Skeletal muscle satellite cell (primary cell): Measurements from ENCODE around the gene CD276.

Experiments used
- H3K27me3 ChIP-seq: 2 replicates; pipeline ENCODE4 v1.7.0; 2013; ENCODE audit warnings: low read length; ENCODE audit not compliant: control insufficient read depth, insufficient read depth
- H3K36me3 ChIP-seq: 2 replicates; pipeline ENCODE4 v1.7.0; 2013; ENCODE audit warnings: mild to moderate bottlenecking, control low read depth, low read length; ENCODE audit not compliant: insufficient read depth
- H3K4me1 ChIP-seq: 2 replicates; pipeline ENCODE4 v1.7.0; 2013; ENCODE audit warnings: low read length; ENCODE audit not compliant: control insufficient read depth, insufficient read depth
- H3K4me2 ChIP-seq: 2 replicates; pipeline ENCODE4 v1.7.0; 2013; ENCODE audit warnings: mild to moderate bottlenecking, low read length
- H3K4me3 ChIP-seq: 2 replicates; pipeline ENCODE4 v1.7.0; 2013; ENCODE audit warnings: low read length
- H3K9ac ChIP-seq: 2 replicates; pipeline ENCODE4 v1.7.0; 2013; ENCODE audit warnings: mild to moderate bottlenecking, low read depth, low read length, moderate library complexity
- H3K9me3 ChIP-seq: replicated peaks from 2 replicates; pipeline ENCODE4 v1.7.0; 2013; ENCODE audit warnings: mild to moderate bottlenecking, control low read depth, low read length

CD276 gene

GRCh38 chr15:73740152-73741048, 56.2 kb downstream of the CD276 start:
- Histone ChIP-seq H3K9me3 (no peaks in the 10 kb centered on the region), H3K4me2 (no peak overlapping the region), H3K27me3 (peaks cover 25% of the 10 kb centered on the region), H3K4me3 (no peak overlapping the region), H3K36me3 (no peaks in the 10 kb centered on the region), H3K4me1 (no peaks in the 10 kb centered on the region), H3K9ac (no peak overlapping the region)

DNA sequence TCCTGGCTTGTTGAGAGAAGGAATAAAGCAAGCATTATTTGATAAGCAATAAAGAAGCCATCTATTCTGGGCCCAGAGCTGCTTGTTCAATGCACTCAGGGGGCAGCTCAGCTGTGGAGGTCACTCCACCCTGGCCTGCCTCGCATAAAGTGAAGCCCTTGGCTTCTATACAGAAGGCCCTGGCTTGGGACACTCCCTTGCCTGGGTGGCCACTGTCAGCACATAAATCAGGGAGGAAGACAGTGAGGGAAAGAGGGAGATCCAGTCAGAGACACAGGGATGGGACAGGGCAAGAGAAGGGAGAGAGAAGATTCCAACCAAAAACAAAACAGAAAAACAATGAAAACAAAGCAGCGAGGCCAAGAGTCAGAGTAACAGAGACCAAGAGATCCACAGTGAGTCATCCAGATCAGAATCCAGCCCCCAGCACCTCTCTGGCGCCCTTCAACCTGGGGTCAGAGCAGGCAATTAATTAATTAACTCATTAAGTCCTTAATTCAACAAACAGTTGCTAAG, 57.2 kb downstream of the CD276 start:
- Histone ChIP-seq H3K9ac (no peak overlapping the region), H3K27me3 (peaks cover 23% of the 10 kb centered on the region), H3K4me3 (no peak overlapping the region), H3K4me2 (no peak overlapping the region), H3K36me3 (no peaks in the 10 kb centered on the region), H3K9me3 (no peaks in the 10 kb centered on the region), H3K4me1 (no peaks in the 10 kb centered on the region)

DNA sequence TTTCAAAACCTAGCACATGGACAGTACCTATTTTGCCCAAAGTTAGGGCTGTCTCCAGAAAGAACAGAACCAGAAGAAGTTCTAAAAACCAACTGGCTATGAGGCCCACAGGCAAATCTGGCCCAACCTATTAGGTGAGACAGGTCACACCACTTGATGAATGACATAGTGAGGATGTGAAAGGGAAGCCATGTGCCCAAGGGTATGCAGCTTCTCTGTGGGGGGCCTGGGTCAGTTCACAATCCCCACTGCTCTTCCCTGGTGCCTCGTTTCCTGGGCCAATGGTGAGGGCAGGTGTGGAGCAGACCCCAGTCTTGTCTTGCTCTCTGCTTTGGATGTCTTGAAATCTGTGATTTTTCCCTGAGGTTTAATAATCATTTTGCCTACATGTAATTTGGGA, 60.1 kb downstream of the CD276 start:
- Histone ChIP-seq H3K9ac (no peak overlapping the region), H3K4me1 (peaks cover 2% of the 10 kb centered on the region), H3K27me3 (peaks cover 36% of the 10 kb centered on the region), H3K4me3 (no peak overlapping the region), H3K4me2 (no peak overlapping the region), H3K36me3 (no peaks in the 10 kb centered on the region), H3K9me3 (no peaks in the 10 kb centered on the region)

- H3K4me3 ChIP-seq: no peak overlapping the region
- H3K9ac ChIP-seq: no peak overlapping the region
- H3K4me2 ChIP-seq: no peak overlapping the region
- H3K36me3 ChIP-seq: no peaks in the 10 kb centered on the region
- peaks cover 2% of the 10 kb centered on the region for H3K4me1 ChIP-seq
- H3K27me3 ChIP-seq: peaks cover 44% of the 10 kb centered on the region
- no peaks in the 10 kb centered on the region for H3K9me3 ChIP-seq
Observed at GRCh38 chr15:73745073-73745472, 60.9 kb downstream of the CD276 start.

DNA sequence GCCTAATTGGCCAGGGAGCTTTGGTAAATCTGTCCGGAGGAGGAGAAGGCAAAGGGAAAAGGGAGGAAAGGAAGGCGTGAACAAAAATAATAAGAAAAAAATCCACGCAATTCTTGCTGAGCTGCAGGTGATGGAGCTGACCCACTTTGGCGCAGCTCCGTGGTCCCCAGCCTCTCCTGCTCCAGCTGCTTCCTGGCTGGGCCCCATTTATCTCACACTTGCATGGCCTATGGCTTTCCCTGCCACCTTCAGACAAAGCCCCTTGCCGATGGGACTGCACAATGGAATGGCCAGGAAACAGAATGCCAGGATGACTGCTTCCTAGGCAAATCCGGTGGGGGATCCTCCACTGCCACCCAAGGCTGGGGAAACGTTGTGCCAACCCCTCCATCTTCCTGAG, 62.1 kb downstream of the CD276 start:
- no peaks in the 10 kb centered on the region for H3K36me3 ChIP-seq
- peaks cover 55% of the 10 kb centered on the region for H3K27me3 ChIP-seq
- H3K4me1 ChIP-seq: peaks cover 2% of the 10 kb centered on the region
- H3K4me3 ChIP-seq: no peak overlapping the region
- no peak overlapping the region for H3K4me2 ChIP-seq
- no peak overlapping the region for H3K9ac ChIP-seq
- H3K9me3 ChIP-seq: no peaks in the 10 kb centered on the region

DNA sequence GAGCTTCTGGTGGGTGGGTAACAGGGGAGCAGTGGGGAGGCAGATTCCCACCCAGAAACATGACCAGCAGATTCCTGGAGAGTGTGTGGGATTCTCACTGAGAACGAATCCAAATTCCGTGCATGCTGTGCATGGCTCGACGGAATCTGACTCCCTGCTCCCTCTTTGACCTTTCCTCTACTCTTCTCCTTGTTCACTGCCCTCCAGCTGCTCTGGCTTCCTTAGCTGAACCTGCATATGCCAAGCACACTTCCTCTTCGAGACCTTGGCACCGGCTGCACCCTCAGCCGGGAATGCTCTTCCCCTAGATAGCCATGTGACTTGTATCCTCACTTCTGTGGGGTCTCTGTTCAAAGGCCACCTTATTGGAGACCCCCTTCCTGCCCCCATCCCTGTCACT, 62.7 kb downstream of the CD276 start:
- Histone ChIP-seq H3K36me3 (no peaks in the 10 kb centered on the region), H3K4me1 (peaks cover 2% of the 10 kb centered on the region), H3K27me3 (peaks cover 59% of the 10 kb centered on the region), H3K9me3 (no peaks in the 10 kb centered on the region), H3K4me3 (no peak overlapping the region), H3K9ac (no peak overlapping the region), H3K4me2 (no peak overlapping the region)

DNA sequence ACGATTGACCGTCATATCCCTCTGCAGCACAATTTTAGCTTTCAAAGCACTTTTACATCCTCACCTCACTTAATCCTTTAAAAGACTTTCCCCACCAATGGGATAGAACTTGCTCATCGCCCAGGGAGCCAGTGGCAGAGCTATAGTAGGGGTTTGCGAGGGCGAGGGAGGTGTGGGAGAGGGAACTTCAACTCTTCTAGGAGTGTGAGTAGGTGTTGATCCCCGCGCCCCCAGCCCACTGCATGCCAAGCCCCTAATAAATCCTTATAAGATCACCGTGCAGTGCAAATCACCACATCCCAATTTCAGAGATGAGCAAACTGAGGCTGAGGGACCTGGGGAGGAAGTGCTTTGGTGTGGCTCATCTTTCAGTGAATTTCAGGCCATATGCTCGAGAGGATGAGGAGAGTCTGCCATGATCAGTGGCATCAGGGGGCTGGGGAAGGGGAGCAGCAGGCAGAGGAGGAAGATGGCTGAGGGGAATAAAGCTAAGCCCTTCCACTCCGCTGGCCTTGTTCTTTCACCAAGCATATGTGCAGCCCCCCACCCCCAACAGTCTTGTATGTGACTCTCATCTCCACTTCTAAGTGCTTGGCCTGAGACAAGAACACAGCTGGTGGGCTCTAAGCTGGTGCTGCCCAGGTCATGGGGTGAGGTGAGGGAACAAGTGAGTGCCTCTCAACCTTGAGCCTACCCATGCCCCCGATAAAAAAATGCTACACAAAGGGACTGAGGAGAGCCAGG, 63.8 kb downstream of the CD276 start:
- H3K27me3 ChIP-seq: peaks cover 59% of the 10 kb centered on the region
- H3K4me1 ChIP-seq: peaks cover 2% of the 10 kb centered on the region
- no peaks in the 10 kb centered on the region for H3K9me3 ChIP-seq
- no peak overlapping the region for H3K4me2 ChIP-seq
- no peaks in the 10 kb centered on the region for H3K36me3 ChIP-seq
- no peak overlapping the region for H3K9ac ChIP-seq
- H3K4me3 ChIP-seq: no peak overlapping the region

DNA sequence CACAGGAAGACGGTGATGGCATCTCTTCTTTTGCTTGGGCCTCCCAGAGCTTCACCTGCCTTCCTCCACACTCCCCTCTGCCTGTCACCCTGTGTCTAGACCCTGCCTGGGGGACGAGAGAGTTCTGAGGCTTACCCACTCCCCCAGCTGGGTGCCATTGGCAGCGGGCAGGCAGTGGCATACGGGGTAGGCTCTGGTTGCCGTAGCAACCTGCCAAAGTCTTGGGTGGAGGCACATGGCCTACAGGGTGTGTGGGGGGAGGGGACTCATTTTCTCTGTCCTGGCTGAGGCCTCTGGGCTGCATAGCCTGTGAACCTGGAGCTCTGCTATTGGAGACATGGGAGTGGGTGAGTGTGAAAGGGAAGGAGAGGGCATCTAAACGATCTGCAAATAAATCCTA, 64.5 kb downstream of the CD276 start:
- Histone ChIP-seq H3K27me3 (peaks cover 63% of the 10 kb centered on the region), H3K4me3 (no peak overlapping the region), H3K9ac (no peak overlapping the region), H3K4me1 (peaks cover 2% of the 10 kb centered on the region), H3K4me2 (no peak overlapping the region), H3K9me3 (no peaks in the 10 kb centered on the region), H3K36me3 (no peaks in the 10 kb centered on the region)

DNA sequence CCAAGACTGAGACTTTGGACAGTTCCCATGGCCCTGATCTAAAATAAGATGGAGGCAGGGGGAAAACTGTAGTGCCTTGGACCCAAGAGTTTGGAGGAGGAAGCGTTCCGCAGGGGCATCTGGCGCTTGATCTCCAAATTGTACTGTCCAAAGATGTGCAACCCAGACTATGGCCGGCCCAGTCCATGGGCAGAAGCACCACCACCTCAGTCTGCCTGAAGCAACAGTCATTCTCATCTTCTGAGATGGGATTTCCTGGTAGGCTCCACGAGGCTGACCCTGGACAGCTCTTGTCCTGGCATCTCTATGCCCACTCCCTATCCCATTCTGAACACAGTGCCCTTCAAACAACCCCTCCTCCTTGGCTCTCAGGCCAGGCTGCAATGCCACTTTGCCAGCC, 65.3 kb downstream of the CD276 start:
- H3K4me1 ChIP-seq: peaks cover 2% of the 10 kb centered on the region
- H3K9ac ChIP-seq: no peak overlapping the region
- H3K4me2 ChIP-seq: no peak overlapping the region
- H3K27me3 ChIP-seq: peaks cover 71% of the 10 kb centered on the region
- no peaks in the 10 kb centered on the region for H3K9me3 ChIP-seq
- H3K36me3 ChIP-seq: no peaks in the 10 kb centered on the region
- no peak overlapping the region for H3K4me3 ChIP-seq

DNA sequence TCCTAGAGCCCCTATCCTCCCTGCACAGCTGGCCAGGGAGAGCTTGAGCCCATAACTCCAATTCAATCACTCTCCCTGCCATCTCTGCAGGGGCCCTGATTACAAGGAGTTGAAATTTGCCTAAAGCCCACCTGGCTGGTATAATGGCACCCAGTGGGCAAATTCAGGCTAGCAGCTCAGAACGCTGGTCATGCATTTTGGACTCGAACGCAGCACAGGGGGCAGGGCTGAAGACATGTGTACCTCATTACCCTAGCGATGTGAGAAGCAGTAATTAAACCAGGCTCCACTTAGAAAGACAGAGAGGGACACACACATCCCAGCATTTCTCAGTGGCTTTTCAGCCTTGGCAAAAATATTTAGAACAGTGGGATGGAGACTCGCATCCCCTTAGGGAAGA, 65.8 kb downstream of the CD276 start:
- Histone ChIP-seq H3K27me3 (peaks cover 75% of the 10 kb centered on the region), H3K9ac (no peak overlapping the region), H3K4me2 (no peak overlapping the region), H3K4me3 (no peak overlapping the region), H3K9me3 (no peaks in the 10 kb centered on the region), H3K36me3 (no peaks in the 10 kb centered on the region), H3K4me1 (peaks cover 2% of the 10 kb centered on the region)

GRCh38 chr15:73750438-73750837, 66.3 kb downstream of the CD276 start:
- no peaks in the 10 kb centered on the region for H3K36me3 ChIP-seq
- peaks cover 70% of the 10 kb centered on the region for H3K27me3 ChIP-seq
- H3K4me3 ChIP-seq: no peak overlapping the region
- no peak overlapping the region for H3K4me2 ChIP-seq
- H3K4me1 ChIP-seq: peaks cover 2% of the 10 kb centered on the region
- no peaks in the 10 kb centered on the region for H3K9me3 ChIP-seq
- H3K9ac ChIP-seq: no peak overlapping the region
